H1 (cell line): ENCODE measurements around the gene RELN. TPM values are rescaled to one million over a fixed set of nuclear protein-coding genes. Genes with fewer than 3 reads are reported as not detected.

ENCODE experiments used
- HDAC6 ChIP-seq: IDR thresholded peaks from one replicate; pipeline ENCODE4 v1.7.1; 2012; ENCODE audit warnings: low read depth, mild to moderate bottlenecking, inconsistent platforms, low read length, moderate library complexity
- RXRA ChIP-seq: IDR thresholded peaks from 2 replicates; pipeline ENCODE4 v1.6.1; 2011; ENCODE audit warnings: low read depth, mild to moderate bottlenecking, low read length, moderate library complexity; ENCODE audit not compliant: insufficient read depth
- SIX5 ChIP-seq: IDR thresholded peaks from 2 replicates; pipeline ENCODE4 v1.6.1; 2011; ENCODE audit warnings: mild to moderate bottlenecking, low read depth, low read length
- polyA plus RNA-seq, 7 experiments: library from polyadenylated mRNA; depleted of rRNA in 3 of 7; stranded (reverse) in 5 of 7; unstranded in 2 of 7; fragments of >200 nt in 5 of 7; fragments of 200-250 nt in 2 of 7; gene quantifications; 1 replicate in 5 of 7; 2 replicates in 1 of 7; 4 replicates in 1 of 7; pipeline versions ENCODE4 v1.2.1 to v1.2.3, GENCODE V29; 2011 to 2013; ENCODE audit warnings: missing spikeins in 2 of 7, mixed read lengths in 2 of 7
- total RNA-seq: library from RNA; stranded (reverse); fragmentation: NEBNext Ultra II Directional; extraction: Animal tissue kit (Norgen Biotek cat#: 25700); gene quantifications from 2 replicates; pipeline ENCODE4 v1.2.1, GENCODE V29; 2021
- TF ChIP-seq, protein P1 (sequence below): IDR thresholded peaks from 2 replicates; pipeline ENCODE4 v1.6.1; 2011; ENCODE audit warnings: low read length, improper control_type of control experiment

RELN gene
- total and polyA plus RNA-seq, 2 of the 8 experiments (the other 6 are each of a cell fraction or from before 2014, with no cell fraction given): 0.03 to 0.07 TPM

DNA sequence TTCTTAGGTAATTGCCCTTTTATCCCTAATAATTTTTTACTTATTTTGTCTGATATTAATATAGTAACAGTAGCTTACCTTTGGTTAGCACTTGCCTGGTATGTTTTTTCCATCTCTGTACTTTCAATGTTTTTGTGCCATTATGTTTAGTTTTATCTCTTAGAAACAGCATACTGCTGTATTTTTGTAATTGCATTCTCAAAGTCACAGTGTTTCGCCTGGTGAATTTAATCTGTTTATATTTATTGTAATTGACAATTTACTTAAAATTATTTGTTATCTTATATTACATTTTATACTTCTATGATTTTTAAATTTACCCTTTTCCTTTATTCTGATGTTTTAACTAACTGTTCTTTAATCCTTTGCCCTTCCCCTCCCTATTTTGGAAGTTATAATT lies 166.4 kb downstream of the RELN start (continued):
- TF ChIP-seq HDAC6 (no peak), RXRA (no peak), SIX5 (no peak)
- TF ChIP-seq, protein P1, sequence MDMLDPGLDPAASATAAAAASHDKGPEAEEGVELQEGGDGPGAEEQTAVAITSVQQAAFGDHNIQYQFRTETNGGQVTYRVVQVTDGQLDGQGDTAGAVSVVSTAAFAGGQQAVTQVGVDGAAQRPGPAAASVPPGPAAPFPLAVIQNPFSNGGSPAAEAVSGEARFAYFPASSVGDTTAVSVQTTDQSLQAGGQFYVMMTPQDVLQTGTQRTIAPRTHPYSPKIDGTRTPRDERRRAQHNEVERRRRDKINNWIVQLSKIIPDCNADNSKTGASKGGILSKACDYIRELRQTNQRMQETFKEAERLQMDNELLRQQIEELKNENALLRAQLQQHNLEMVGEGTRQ: no peak
